ENCODE data around the gene ILK. TPM values are rescaled to one million over a fixed set of nuclear protein-coding genes. Genes with fewer than 3 reads are reported as not detected.

The ILK gene
- total and polyA plus RNA-seq, 8 donors, result 146 to 165 (median 154) TPM

DNA sequence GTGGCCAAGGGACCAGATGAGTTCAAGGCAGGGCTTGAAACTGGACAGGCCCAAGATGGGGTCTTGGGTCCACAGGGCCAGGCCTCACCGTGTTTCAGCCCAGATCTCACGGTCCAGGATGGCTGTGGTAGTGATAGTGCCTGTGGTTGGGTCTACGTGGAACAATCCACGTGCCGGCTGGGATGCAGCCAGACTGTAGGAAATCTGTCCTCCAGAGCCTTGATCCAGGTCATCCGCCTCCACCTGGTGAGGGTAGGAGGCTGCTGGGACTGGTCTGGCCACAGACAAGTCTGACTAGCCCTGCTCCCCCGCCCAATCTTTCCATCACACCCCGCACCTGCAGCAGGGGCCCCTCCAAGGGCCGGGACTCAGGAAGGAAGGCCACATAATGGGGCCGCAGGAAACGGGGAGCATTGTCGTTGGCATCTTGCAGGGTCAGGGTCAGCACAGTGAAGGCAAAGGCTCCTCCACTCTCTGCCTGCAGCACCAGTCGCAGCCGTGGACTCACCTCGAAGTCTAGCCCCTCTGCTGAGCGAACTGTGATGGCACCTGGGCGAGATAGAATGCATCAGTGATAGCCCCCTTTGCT lies 22.4 kb downstream of the ILK start:
- no peaks in the 10 kb centered on the region for H3K9me3 ChIP-seq
- no peaks in the 10 kb centered on the region for H3K27me3 ChIP-seq
- H3K36me3 ChIP-seq, result peaks cover 0 to 56% of the 10 kb centered on the region in 2 donors
- ATAC-seq (no peak), DNase-seq (no peak)
- intact Hi-C loops (cut with DNase I), result no loop called here
- no peak overlapping the region for H3K27ac ChIP-seq
- TF ChIP-seq, protein P1, sequence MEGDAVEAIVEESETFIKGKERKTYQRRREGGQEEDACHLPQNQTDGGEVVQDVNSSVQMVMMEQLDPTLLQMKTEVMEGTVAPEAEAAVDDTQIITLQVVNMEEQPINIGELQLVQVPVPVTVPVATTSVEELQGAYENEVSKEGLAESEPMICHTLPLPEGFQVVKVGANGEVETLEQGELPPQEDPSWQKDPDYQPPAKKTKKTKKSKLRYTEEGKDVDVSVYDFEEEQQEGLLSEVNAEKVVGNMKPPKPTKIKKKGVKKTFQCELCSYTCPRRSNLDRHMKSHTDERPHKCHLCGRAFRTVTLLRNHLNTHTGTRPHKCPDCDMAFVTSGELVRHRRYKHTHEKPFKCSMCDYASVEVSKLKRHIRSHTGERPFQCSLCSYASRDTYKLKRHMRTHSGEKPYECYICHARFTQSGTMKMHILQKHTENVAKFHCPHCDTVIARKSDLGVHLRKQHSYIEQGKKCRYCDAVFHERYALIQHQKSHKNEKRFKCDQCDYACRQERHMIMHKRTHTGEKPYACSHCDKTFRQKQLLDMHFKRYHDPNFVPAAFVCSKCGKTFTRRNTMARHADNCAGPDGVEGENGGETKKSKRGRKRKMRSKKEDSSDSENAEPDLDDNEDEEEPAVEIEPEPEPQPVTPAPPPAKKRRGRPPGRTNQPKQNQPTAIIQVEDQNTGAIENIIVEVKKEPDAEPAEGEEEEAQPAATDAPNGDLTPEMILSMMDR (IDR thresholded peaks at IDR 0.05), result no peak
- no peak overlapping the region for H3K4me3 ChIP-seq
- no peaks in the 10 kb centered on the region for H3K4me1 ChIP-seq

DNA sequence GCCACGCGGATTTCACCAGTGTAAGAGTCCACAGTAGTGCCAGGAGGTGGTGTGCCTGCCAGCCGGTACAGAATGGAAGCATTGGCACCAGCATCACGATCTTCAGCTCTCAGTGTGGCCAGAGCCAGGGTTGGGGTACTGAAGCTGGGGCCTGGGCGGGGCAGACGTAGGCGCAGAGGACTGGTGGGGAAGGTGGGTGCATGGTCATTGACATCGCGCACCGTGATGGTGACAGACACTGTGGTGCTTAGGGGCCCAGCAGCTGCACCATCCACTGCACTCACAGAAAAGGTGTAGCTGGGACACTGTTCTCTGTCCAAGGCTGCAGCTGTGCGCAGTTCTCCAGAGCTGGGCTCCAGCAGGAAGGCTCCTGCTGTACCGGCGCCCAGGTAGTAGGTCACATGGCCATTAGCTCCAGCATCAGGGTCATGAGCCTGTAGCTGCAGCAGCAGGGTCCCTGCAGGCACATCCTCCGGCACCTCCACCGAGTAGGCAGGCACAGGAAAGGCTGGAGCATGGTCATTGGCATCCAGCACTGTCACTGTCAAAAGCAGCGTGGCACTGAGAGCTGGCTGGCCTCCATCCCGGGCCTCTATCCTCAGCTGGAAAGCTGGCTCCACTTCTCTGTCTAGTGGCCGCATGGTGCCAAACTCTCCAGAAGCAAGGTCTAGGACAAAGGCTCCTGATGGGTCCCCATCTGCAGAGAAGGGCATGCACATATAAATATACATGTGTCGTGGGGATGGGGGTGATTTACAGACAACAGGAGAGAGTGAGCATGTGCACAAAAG lies 23.6 kb downstream of the ILK start:
- TF ChIP-seq, protein P1 (IDR thresholded peaks at IDR 0.05), result no peak
- ATAC-seq (no peak), DNase-seq (no peak)
- no peaks in the 10 kb centered on the region for H3K9me3 ChIP-seq
- intact Hi-C loops (cut with DNase I), result no loop called here
- H3K36me3 ChIP-seq, result peaks cover 0 to 64% of the 10 kb centered on the region in 2 donors
- H3K27ac ChIP-seq, result no peak overlapping the region
- no peaks in the 10 kb centered on the region for H3K4me1 ChIP-seq
- H3K4me3 ChIP-seq, result no peak overlapping the region
- no peaks in the 10 kb centered on the region for H3K27me3 ChIP-seq

- H3K27ac ChIP-seq, result no peak overlapping the region
- no peak for DNase-seq
- intact Hi-C loops (cut with DNase I), result no loop called here
- TF ChIP-seq, protein P1 (IDR thresholded peaks at IDR 0.05), result no peak
- H3K4me3 ChIP-seq, result no peak overlapping the region
- H3K36me3 ChIP-seq, result peaks cover 0 to 68% of the 10 kb centered on the region in 2 donors
- H3K9me3 ChIP-seq, result no peaks in the 10 kb centered on the region
- H3K27me3 ChIP-seq, result no peaks in the 10 kb centered on the region
- no peaks in the 10 kb centered on the region for H3K4me1 ChIP-seq
- ATAC-seq, result no peak
These were observed 24.2 kb downstream of the ILK start for GRCh38 chr11:6627762-6628241.

GRCh38 chr11:6628526-6628925 lies 25.0 kb downstream of the ILK start:
- ATAC-seq (no peak), DNase-seq (no peak)
- Histone ChIP-seq H3K36me3 (peaks cover 0 to 66% of the 10 kb centered on the region in 2 donors), H3K27ac (no peak overlapping the region), H3K27me3 (no peaks in the 10 kb centered on the region), H3K4me3 (no peak overlapping the region), H3K4me1 (no peaks in the 10 kb centered on the region), H3K9me3 (no peaks in the 10 kb centered on the region)
- intact Hi-C loops (cut with DNase I), result no loop called here
- TF ChIP-seq, protein P1 (IDR thresholded peaks at IDR 0.05), result no peak

- intact Hi-C loops (cut with DNase I), result no loop called here
- TF ChIP-seq, protein P1 (IDR thresholded peaks at IDR 0.05), result no peak
- Histone ChIP-seq H3K4me1 (peaks cover 0 to 7% of the 10 kb centered on the region in 2 donors), H3K27me3 (no peaks in the 10 kb centered on the region), H3K27ac (no peak overlapping the region), H3K4me3 (no peak overlapping the region), H3K9me3 (no peaks in the 10 kb centered on the region), H3K36me3 (peaks cover 0 to 56% of the 10 kb centered on the region in 2 donors)
- no peak for ATAC-seq
- DNase-seq, result no peak
These were observed 26.0 kb downstream of the ILK start for GRCh38 chr11:6629573-6629891.

All from left lung (tissue), 10 donors.